HG03135 (cell line): ENCODE results near the gene SBF1.

Experiments
- ATAC-seq: cut with Tn5 transposase; IDR thresholded peaks from one replicate; pipeline ENCODE4 v1.9.1; 2021; ENCODE audit warnings: mild to moderate bottlenecking, moderate library complexity; ENCODE audit not compliant: unreplicated experiment

The SBF1 gene

GRCh38 chr22:50485221-50486131 is 10.6 kb upstream of the SBF1 start:
- no peak for ATAC-seq

- no peak for ATAC-seq
Observed at GRCh38 chr22:50483977-50484853, 9.4 kb upstream of the SBF1 start.

GRCh38 chr22:50483556-50483955 is 8.7 kb upstream of the SBF1 start:
- no peak for ATAC-seq

GRCh38 chr22:50483106-50483505 is 8.3 kb upstream of the SBF1 start:
- no peak for ATAC-seq

GRCh38 chr22:50482107-50483074 is 7.6 kb upstream of the SBF1 start:
- no peak for ATAC-seq

GRCh38 chr22:50481440-50482106 is 6.7 kb upstream of the SBF1 start, which contains the start of gene ADM2:
TSS of gene ADM2 (plus strand) at chr22:50481543. CDS start at chr22:50481848, 305 bp downstream.
- ATAC-seq = no peak

- ATAC-seq = no peak
Observed at GRCh38 chr22:50481045-50481439, 6.2 kb upstream of the SBF1 start.

- ATAC-seq = no peak
Observed at GRCh38 chr22:50479721-50480120, 4.9 kb upstream of the SBF1 start.

- no peak for ATAC-seq
Observed at GRCh38 chr22:50477923-50478322, 3.1 kb upstream of the SBF1 start.

GRCh38 chr22:50476868-50477267 is 2.0 kb upstream of the SBF1 start:
- ATAC-seq = no peak

GRCh38 chr22:50475652-50476002 is 792 bp upstream of the SBF1 start:
- no peak for ATAC-seq

- ATAC-seq = no peak
Observed at GRCh38 chr22:50473855-50474671, 772 bp downstream of the SBF1 start.

GRCh38 chr22:50473088-50473487 is 1.7 kb downstream of the SBF1 start:
- ATAC-seq = no peak

GRCh38 chr22:50471962-50472361 is 2.9 kb downstream of the SBF1 start:
- ATAC-seq = no peak

- ATAC-seq = no peak
Observed at GRCh38 chr22:50471197-50471847, 3.5 kb downstream of the SBF1 start.

GRCh38 chr22:50470491-50470890 is 4.3 kb downstream of the SBF1 start:
- ATAC-seq = no peak

- peak; percentile 66 for ATAC-seq
Observed at GRCh38 chr22:50469377-50470305, 5.2 kb downstream of the SBF1 start.

GRCh38 chr22:50468626-50469025 is 6.2 kb downstream of the SBF1 start:
- no peak for ATAC-seq
